Mesenchymal stem cell (in vitro differentiated cells and primary cell): ENCODE data around the gene PHYHIPL.
"Not testable (repeated sequence)": the region's sequence is repeated elsewhere in the genome, so short reads cannot be mapped to it uniquely, and the experiment has no call there.

Source experiments
- DNase-seq: peaks from one replicate; pipeline ENCODE4 v3.0.0-alpha.2; 2013
- H2AFZ ChIP-seq: one replicate; pipeline ENCODE4 v1.6.1; 2013; ENCODE audit warnings: low read depth, mild to moderate bottlenecking, control low read depth, inconsistent platforms, low read length, moderate library complexity
- H2AK5ac ChIP-seq: 2 replicates; pipeline ENCODE4 v1.6.1; 2013; ENCODE audit warnings: low read length, moderate library complexity, mild to moderate bottlenecking, inconsistent platforms; ENCODE audit not compliant: severe bottlenecking
- H2BK120ac ChIP-seq: one replicate; pipeline ENCODE4 v1.6.1; 2013; ENCODE audit warnings: low read depth, mild to moderate bottlenecking, inconsistent platforms, low read length, moderate library complexity
- H2BK12ac ChIP-seq, 2 experiments: one replicate each; pipeline ENCODE4 v1.6.1; 2013; ENCODE audit warnings: inconsistent platforms in 2 of 2, low read length in 2 of 2, mild to moderate bottlenecking in 2 of 2, moderate library complexity in 2 of 2, control low read depth in 1 of 2
- H2BK15ac ChIP-seq: one replicate; pipeline ENCODE4 v1.6.1; 2013; ENCODE audit warnings: mild to moderate bottlenecking, low read depth, inconsistent platforms; ENCODE audit not compliant: poor library complexity, severe bottlenecking
- H2BK5ac ChIP-seq: 2 replicates; pipeline ENCODE4 v1.6.1; 2013; ENCODE audit warnings: low read depth, mild to moderate bottlenecking, low read length, control low read depth, inconsistent platforms; ENCODE audit not compliant: poor library complexity, severe bottlenecking
- H3K14ac ChIP-seq, 2 experiments: one replicate each; pipeline ENCODE4 v1.6.1; 2013; ENCODE audit warnings: inconsistent platforms in 2 of 2, low read length in 2 of 2, control low read depth in 1 of 2, mild to moderate bottlenecking in 1 of 2, moderate library complexity in 1 of 2
- H3K18ac ChIP-seq, 2 experiments: one replicate each; pipeline ENCODE4 v1.6.1; 2013; ENCODE audit warnings: inconsistent platforms in 2 of 2, low read length in 2 of 2, control low read depth in 1 of 2, low read depth in 1 of 2, mild to moderate bottlenecking in 1 of 2
- H3K23ac ChIP-seq, 2 experiments: one replicate each; pipeline ENCODE4 v1.6.1; 2013; ENCODE audit warnings: inconsistent platforms in 2 of 2, low read length in 2 of 2, mild to moderate bottlenecking in 2 of 2, moderate library complexity in 2 of 2, control low read depth in 1 of 2
- H3K27ac ChIP-seq: 2 replicates; pipeline ENCODE4 v1.5.1; 2013; ENCODE audit warnings: mild to moderate bottlenecking, moderate library complexity, low read length, control low read depth, inconsistent platforms; ENCODE audit not compliant: poor library complexity, severe bottlenecking
- H3K27me3 ChIP-seq, 2 experiments: 2 replicates each; pipeline versions ENCODE4 v1.6.1 to v1.7.0; 2013; ENCODE audit warnings: low read length in 2 of 2, mild to moderate bottlenecking in 2 of 2, moderate library complexity in 2 of 2, control low read depth in 1 of 2, inconsistent platforms in 1 of 2; ENCODE audit not compliant: control insufficient read depth in 1 of 2, insufficient read depth in 1 of 2
- H3K36me3 ChIP-seq, 2 experiments: 2 replicates each; pipeline versions ENCODE4 v1.6.1 to v1.7.0; 2013; ENCODE audit warnings: low read length in 2 of 2, control low read depth in 1 of 2, inconsistent platforms in 1 of 2, low read depth in 1 of 2, mild to moderate bottlenecking in 1 of 2; ENCODE audit not compliant: insufficient read depth in 2 of 2, control insufficient read depth in 1 of 2
- H3K4ac ChIP-seq, 2 experiments: one replicate each; pipeline ENCODE4 v1.6.1; 2013; ENCODE audit warnings: inconsistent platforms in 2 of 2, low read length in 2 of 2, mild to moderate bottlenecking in 2 of 2, moderate library complexity in 2 of 2, control low read depth in 1 of 2, low read depth in 1 of 2
- H3K4me1 ChIP-seq: 2 replicates; pipeline ENCODE4 v1.6.1; 2013; ENCODE audit warnings: low read depth, low read length, control low read depth; ENCODE audit not compliant: control insufficient read depth, insufficient read depth
- H3K4me2 ChIP-seq: 2 replicates; pipeline ENCODE4 v1.6.1; 2013; ENCODE audit warnings: low read length, mild to moderate bottlenecking, inconsistent platforms; ENCODE audit not compliant: poor library complexity, severe bottlenecking
- H3K4me3 ChIP-seq, 2 experiments: 2 replicates each; pipeline versions ENCODE4 v1.5.1 to v1.7.0; 2013; ENCODE audit warnings: low read length in 2 of 2, mild to moderate bottlenecking in 2 of 2, control low read depth in 1 of 2, low read depth in 1 of 2; ENCODE audit not compliant: insufficient read depth in 1 of 2
- H3K79me1 ChIP-seq: replicated peaks from 2 replicates; pipeline ENCODE4 v1.6.1; 2013; ENCODE audit warnings: mild to moderate bottlenecking, control low read depth, low read length, inconsistent platforms; ENCODE audit not compliant: poor library complexity, severe bottlenecking
- H3K9ac ChIP-seq: 2 replicates; pipeline ENCODE4 v1.7.0; 2013; ENCODE audit warnings: mild to moderate bottlenecking, low read length, moderate library complexity
- H3K9me3 ChIP-seq: 2 replicates; pipeline ENCODE4 v1.7.0; 2013; ENCODE audit warnings: mild to moderate bottlenecking, low read length; ENCODE audit not compliant: control insufficient read depth
- H4K8ac ChIP-seq: one replicate; pipeline ENCODE4 v1.6.1; 2013; ENCODE audit warnings: inconsistent platforms, mild to moderate bottlenecking, low read length, moderate library complexity
- H4K91ac ChIP-seq: one replicate; pipeline ENCODE4 v1.6.1; 2013; ENCODE audit warnings: mild to moderate bottlenecking, low read length, inconsistent platforms
- WGBS: methylation state at CpG from one replicate; pipeline ENCODE4 v1.1.7; 2013; ENCODE audit warnings: mixed read lengths; 5-methylcytosine and 5-hydroxymethylcytosine counted together

Gene PHYHIPL

GRCh38 chr10:59234816-59235429 is 58.5 kb downstream of the PHYHIPL start:
- Histone ChIP-seq H2BK5ac (no peak overlapping the region), H2AK5ac (no peak overlapping the region), H3K4me3 (no peak overlapping the region), H3K4ac (no peak overlapping the region), H3K18ac (no peak overlapping the region), H3K4me2 (no peak overlapping the region), H3K4me1 (no peaks in the 10 kb centered on the region), H3K27ac (no peak overlapping the region), H3K36me3 (no peaks in the 10 kb centered on the region), H4K91ac (no peak overlapping the region), H2BK12ac (no peak overlapping the region), H3K27me3 (no peaks in the 10 kb centered on the region), H4K8ac (no peak overlapping the region), H2AFZ (no peak overlapping the region), H3K14ac (no peak overlapping the region), H2BK15ac (no peak overlapping the region), H3K9ac (no peak overlapping the region), H3K79me1 (no peaks in the 10 kb centered on the region), H3K23ac (no peak overlapping the region), H2BK120ac (no peak overlapping the region), H3K9me3 (no peaks in the 10 kb centered on the region)
- DNase-seq: peak; percentile 51

GRCh38 chr10:59236064-59236697 is 59.7 kb downstream of the PHYHIPL start:
- Histone ChIP-seq H2AK5ac (no peak overlapping the region), H4K91ac (no peak overlapping the region), H3K4me2 (no peak overlapping the region), H2BK5ac (no peak overlapping the region), H3K4me1 (no peaks in the 10 kb centered on the region), H3K79me1 (no peaks in the 10 kb centered on the region), H3K14ac (no peak overlapping the region), H2AFZ (no peak overlapping the region), H4K8ac (no peak overlapping the region), H3K4ac (no peak overlapping the region), H3K9ac (no peak overlapping the region), H3K23ac (no peak overlapping the region), H3K27ac (no peak overlapping the region), H2BK12ac (no peak overlapping the region), H3K36me3 (no peaks in the 10 kb centered on the region), H2BK15ac (no peak overlapping the region), H3K9me3 (no peaks in the 10 kb centered on the region), H3K27me3 (no peaks in the 10 kb centered on the region), H3K4me3 (no peak overlapping the region), H2BK120ac (no peak overlapping the region), H3K18ac (no peak overlapping the region)
- no peak for DNase-seq
- 80% methylated on average over 3 of the region's 4 CpGs for WGBS

- Histone ChIP-seq H3K18ac (no peak overlapping the region), H4K91ac (no peak overlapping the region), H3K23ac (no peak overlapping the region), H3K4me2 (no peak overlapping the region), H3K79me1 (no peaks in the 10 kb centered on the region), H3K36me3 (no peaks in the 10 kb centered on the region), H2BK120ac (no peak overlapping the region), H2BK5ac (no peak overlapping the region), H3K4me3 (no peak overlapping the region), H3K9me3 (no peaks in the 10 kb centered on the region), H4K8ac (no peak overlapping the region), H2BK15ac (no peak overlapping the region), H3K4ac (no peak overlapping the region), H3K27me3 (peaks cover 0 to 5% of the 10 kb centered on the region in 2 experiments), H2BK12ac (no peak overlapping the region), H3K9ac (no peak overlapping the region), H3K4me1 (no peaks in the 10 kb centered on the region), H2AFZ (no peak overlapping the region), H2AK5ac (no peak overlapping the region), H3K27ac (no peak overlapping the region), H3K14ac (no peak overlapping the region)
- no peak for DNase-seq
Measured at GRCh38 chr10:59237775-59238174, 61.3 kb downstream of the PHYHIPL start.

- 80% methylated on average over 1 of the region's 2 CpGs for WGBS
- H3K18ac ChIP-seq, H4K8ac ChIP-seq: not testable (repeated sequence)
Measured at GRCh38 chr10:59239108-59239507, 62.7 kb downstream of the PHYHIPL start.

More at GRCh38 chr10:59239108-59239507, 62.7 kb downstream of the PHYHIPL start:
- H2AK5ac ChIP-seq, H2AFZ ChIP-seq, H2BK12ac ChIP-seq, H3K4ac ChIP-seq, H3K4me2 ChIP-seq, H3K14ac ChIP-seq, H3K4me1 ChIP-seq, H3K9ac ChIP-seq, H3K9me3 ChIP-seq, H3K27ac ChIP-seq, H2BK5ac ChIP-seq, H3K27me3 ChIP-seq, H4K91ac ChIP-seq, DNase-seq, H3K79me1 ChIP-seq, H3K4me3 ChIP-seq, H3K23ac ChIP-seq, H2BK15ac ChIP-seq, H2BK120ac ChIP-seq, H3K36me3 ChIP-seq: not testable (repeated sequence)
